Astrocyte of the cerebellum (primary cell): ENCODE data around the gene AMN.

ENCODE experiments used
- DNase-seq: peaks from one replicate; pipeline ENCODE4 v3.0.0-alpha.2; 2011; ENCODE audit warnings: low read depth
- H3K4me3 ChIP-seq: 2 replicates; pipeline ENCODE4 v1.5.1; 2011; ENCODE audit warnings: mild to moderate bottlenecking, low read depth, low read length, moderate library complexity
- CTCF ChIP-seq: IDR thresholded peaks from 2 replicates; pipeline ENCODE4 v1.5.1; 2012; ENCODE audit warnings: low read length, low read depth, moderate library complexity, mild to moderate bottlenecking; ENCODE audit errors: missing control alignments
- in situ Hi-C: cut with HindIII; loops from 2 replicates; pipeline ENCODE4 v1.10.0; 2017; ENCODE audit warnings: low sequenced_read_pairs

The AMN gene

GRCh38 chr14:102916347-102917055 is 6.0 kb upstream of the AMN start:
- in situ Hi-C loops: no loop called here
- H3K4me3 ChIP-seq: no peak overlapping the region
- no peak for TF ChIP-seq CTCF
- DNase-seq: no peak

DNA sequence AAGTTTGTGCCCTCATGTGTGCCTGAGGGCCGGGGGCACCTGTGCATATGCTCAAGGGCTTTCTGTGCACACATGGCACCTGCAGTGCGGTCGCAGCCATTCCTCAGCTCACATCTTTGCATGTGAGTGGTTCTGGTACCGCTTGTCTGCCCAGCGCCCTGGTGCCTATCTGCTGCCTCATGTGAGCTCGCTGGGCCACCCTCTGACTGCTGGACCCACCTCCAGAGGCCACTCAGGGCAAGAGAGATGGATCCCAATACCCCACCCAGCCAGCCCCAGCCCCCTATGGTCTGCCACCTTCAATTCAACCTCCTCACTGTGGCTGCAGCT is 5.4 kb upstream of the AMN start:
- H3K4me3 ChIP-seq: no peak overlapping the region
- in situ Hi-C loops: no loop called here
- DNase-seq: no peak
- no peak for TF ChIP-seq CTCF

- no peak overlapping the region for H3K4me3 ChIP-seq
- TF ChIP-seq CTCF: peak; percentile 80
- in situ Hi-C loops: no loop called here
- DNase-seq: no peak
Measured at GRCh38 chr14:102917469-102918211, 4.8 kb upstream of the AMN start.

DNA sequence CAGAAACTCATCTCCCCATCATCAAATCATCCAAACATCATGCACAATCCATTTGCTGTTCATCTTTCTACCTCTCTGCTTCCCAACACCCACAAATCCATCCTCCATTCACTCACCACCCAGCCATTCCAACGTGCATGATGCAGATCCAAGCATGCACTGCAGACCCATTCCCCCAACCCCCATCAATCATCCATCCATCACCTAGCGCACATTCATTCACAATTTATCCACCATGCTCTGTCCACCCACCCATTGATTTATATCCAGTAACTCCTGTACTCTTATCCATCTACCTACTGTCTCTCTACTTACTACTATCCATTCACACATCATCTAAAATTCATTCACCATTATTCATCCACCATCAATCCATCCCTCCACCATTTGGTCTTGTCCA is 4.0 kb upstream of the AMN start:
- in situ Hi-C loops: no loop called here
- DNase-seq: no peak
- no peak for TF ChIP-seq CTCF
- no peak overlapping the region for H3K4me3 ChIP-seq

- no peak for DNase-seq
- TF ChIP-seq CTCF: no peak
- no peak overlapping the region for H3K4me3 ChIP-seq
- in situ Hi-C loops: no loop called here
Measured at GRCh38 chr14:102920273-102920997, 2.0 kb upstream of the AMN start.

DNA sequence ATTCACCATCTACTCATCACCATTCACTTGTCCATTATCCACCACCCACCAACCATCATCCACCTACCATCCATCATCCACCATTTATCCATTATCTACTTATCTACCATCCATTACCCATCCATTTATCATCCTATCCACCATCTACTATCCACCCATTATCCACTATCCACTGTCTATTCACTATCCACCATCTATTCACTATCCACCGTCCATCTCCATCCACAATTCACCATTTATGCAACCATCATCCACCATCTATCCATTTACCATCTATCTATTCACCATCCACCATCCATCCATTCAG is 1.5 kb upstream of the AMN start:
- no peak for DNase-seq
- no peak for TF ChIP-seq CTCF
- in situ Hi-C loops: no loop called here
- H3K4me3 ChIP-seq: no peak overlapping the region
